Measurements from ENCODE around the gene FAM170B. TPM values are rescaled to one million over a fixed set of nuclear protein-coding genes. Genes with fewer than 3 reads are reported as not detected.

Gene FAM170B
- total and polyA plus RNA-seq, 10 donors, result 0.05 to 0.06 TPM; not detected in 8

GRCh38 chr10:49103761-49104160, 30.1 kb downstream of the FAM170B start:
- TF ChIP-seq POLR2AphosphoS5 (IDR thresholded peaks at IDR 0.05) (no peak), CTCF (IDR thresholded peaks at IDR 0.05 in 8 of 11, conservative IDR thresholded peaks at IDR 0.05 in 3 of 11) (no peak), POLR2A (IDR thresholded peaks at IDR 0.05) (no peak)
- H3K27me3 ChIP-seq (replicated peaks in 1 of 7), result peaks cover 0 to 8% (median 0%) of the 10 kb centered on the region in 7 donors
- no peak overlapping the region for H3K4me3 ChIP-seq
- H3K36me3 ChIP-seq, result no peaks in the 10 kb centered on the region
- WGBS, 5 donors, result 82 to 93% (median 90%) methylated on average over 4 of the region's 4 CpGs
- peaks cover 0 to 6% (median 0%) of the 10 kb centered on the region in 6 donors for H3K4me1 ChIP-seq
- intact Hi-C loops (cut with DNase I; ENCODE audit: low total_unique reads), result no loop called here
- no peaks in the 10 kb centered on the region for H3K9me3 ChIP-seq
- DNase-seq, result no peak
- no peak overlapping the region for H3K27ac ChIP-seq

GRCh38 chr10:49099046-49099445, 34.8 kb downstream of the FAM170B start:
- WGBS, 5 donors, result 79 to 93% (median 90%) methylated on average over 8 of the region's 8 CpGs
- TF ChIP-seq POLR2A (IDR thresholded peaks at IDR 0.05) (no peak), CTCF (IDR thresholded peaks at IDR 0.05 in 8 of 11, conservative IDR thresholded peaks at IDR 0.05 in 3 of 11) (no peak), POLR2AphosphoS5 (IDR thresholded peaks at IDR 0.05) (no peak)
- H3K27ac ChIP-seq, result no peak overlapping the region
- H3K4me3 ChIP-seq, result no peak overlapping the region
- no peaks in the 10 kb centered on the region for H3K36me3 ChIP-seq
- H3K9me3 ChIP-seq, result no peaks in the 10 kb centered on the region
- H3K4me1 ChIP-seq, result no peaks in the 10 kb centered on the region
- intact Hi-C loops (cut with DNase I; ENCODE audit: low total_unique reads), result no loop called here
- DNase-seq, result no peak
- peaks cover 0 to 4% (median 0%) of the 10 kb centered on the region in 7 donors for H3K27me3 ChIP-seq (replicated peaks in 1 of 7)

- Histone ChIP-seq H3K4me1 (no peaks in the 10 kb centered on the region), H3K27me3 (replicated peaks in 1 of 7) (no peaks in the 10 kb centered on the region), H3K4me3 (no peak overlapping the region), H3K36me3 (no peaks in the 10 kb centered on the region), H3K27ac (no peak overlapping the region), H3K9me3 (no peaks in the 10 kb centered on the region)
- intact Hi-C loops (cut with DNase I; ENCODE audit: low total_unique reads), result no loop called here
- DNase-seq, result no peak
- 78 to 93% (median 87%) methylated on average over 7 to 8 of the region's 8 CpGs for WGBS, 5 donors
- TF ChIP-seq POLR2AphosphoS5 (IDR thresholded peaks at IDR 0.05) (no peak), POLR2A (IDR thresholded peaks at IDR 0.05) (no peak), CTCF (IDR thresholded peaks at IDR 0.05 in 8 of 11, conservative IDR thresholded peaks at IDR 0.05 in 3 of 11) (no peak)
These were observed 36.9 kb downstream of the FAM170B start for GRCh38 chr10:49096890-49097445.

GRCh38 chr10:49094646-49095045, 39.2 kb downstream of the FAM170B start:
- 82 to 90% (median 87%) methylated on average over 4 of the region's 4 CpGs for WGBS, 5 donors
- DNase-seq, result no peak
- Histone ChIP-seq H3K27ac (no peak overlapping the region), H3K4me1 (no peaks in the 10 kb centered on the region), H3K27me3 (replicated peaks in 1 of 7) (peaks cover 0 to 15% (median 0%) of the 10 kb centered on the region in 7 donors), H3K9me3 (no peaks in the 10 kb centered on the region), H3K36me3 (no peaks in the 10 kb centered on the region), H3K4me3 (no peak overlapping the region)
- intact Hi-C loops (cut with DNase I; ENCODE audit: low total_unique reads), result no loop called here
- TF ChIP-seq CTCF (IDR thresholded peaks at IDR 0.05 in 8 of 11, conservative IDR thresholded peaks at IDR 0.05 in 3 of 11) (no peak), POLR2AphosphoS5 (IDR thresholded peaks at IDR 0.05) (no peak), POLR2A (IDR thresholded peaks at IDR 0.05) (no peak)
